GM18505 (cell line): ENCODE results near the gene ARHGEF28.

Experiments
- ATAC-seq: cut with Tn5 transposase; IDR thresholded peaks from one replicate; pipeline ENCODE4 v1.9.1; 2021; ENCODE audit not compliant: unreplicated experiment
- POLR2A ChIP-seq: IDR thresholded peaks from 4 replicates; pipeline ENCODE4 v1.6.1; 2011; ENCODE audit warnings: borderline replicate concordance; ENCODE audit not compliant: insufficient read depth, insufficient read length; ENCODE audit errors: extremely low read depth

ARHGEF28 gene

DNA sequence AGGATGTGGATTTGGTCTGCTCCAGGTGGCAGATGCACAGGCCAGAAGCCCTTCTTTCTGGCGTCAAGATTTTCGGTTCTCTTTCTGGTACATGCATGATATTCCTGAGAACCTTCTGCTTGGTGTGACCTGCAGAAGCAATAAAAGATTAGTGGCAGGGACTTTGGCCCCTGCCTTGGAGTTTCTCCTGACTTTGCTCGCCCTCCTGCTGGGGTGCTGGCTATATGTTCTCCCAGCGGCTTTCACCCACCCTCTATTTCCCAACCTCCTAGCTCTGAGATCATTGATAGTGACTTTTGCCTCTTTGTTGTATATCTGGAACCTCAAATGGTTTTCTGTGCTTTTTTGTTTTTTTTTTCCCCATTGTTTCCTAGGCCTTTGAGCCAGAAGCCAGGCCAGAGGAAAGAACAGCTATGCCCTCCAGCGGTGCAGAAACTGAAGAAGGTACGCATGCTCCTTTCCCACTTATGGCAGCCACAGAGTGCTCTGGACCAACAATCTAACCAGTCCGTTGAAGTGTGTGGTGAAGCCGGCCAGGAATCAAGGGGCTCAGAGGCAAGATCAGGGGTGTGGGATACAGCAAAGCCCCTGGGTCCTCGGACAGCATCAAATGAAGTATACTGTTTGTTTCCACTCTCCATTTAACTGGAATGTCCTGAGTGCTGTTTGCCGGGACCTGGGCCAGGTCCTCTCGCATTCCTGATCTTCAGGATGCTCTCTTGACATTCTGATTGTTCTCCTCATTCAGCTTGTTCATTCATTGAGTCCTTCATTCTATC is 154.5 kb downstream of the ARHGEF28 start:
- TF ChIP-seq POLR2A = no peak
- ATAC-seq = no peak

DNA sequence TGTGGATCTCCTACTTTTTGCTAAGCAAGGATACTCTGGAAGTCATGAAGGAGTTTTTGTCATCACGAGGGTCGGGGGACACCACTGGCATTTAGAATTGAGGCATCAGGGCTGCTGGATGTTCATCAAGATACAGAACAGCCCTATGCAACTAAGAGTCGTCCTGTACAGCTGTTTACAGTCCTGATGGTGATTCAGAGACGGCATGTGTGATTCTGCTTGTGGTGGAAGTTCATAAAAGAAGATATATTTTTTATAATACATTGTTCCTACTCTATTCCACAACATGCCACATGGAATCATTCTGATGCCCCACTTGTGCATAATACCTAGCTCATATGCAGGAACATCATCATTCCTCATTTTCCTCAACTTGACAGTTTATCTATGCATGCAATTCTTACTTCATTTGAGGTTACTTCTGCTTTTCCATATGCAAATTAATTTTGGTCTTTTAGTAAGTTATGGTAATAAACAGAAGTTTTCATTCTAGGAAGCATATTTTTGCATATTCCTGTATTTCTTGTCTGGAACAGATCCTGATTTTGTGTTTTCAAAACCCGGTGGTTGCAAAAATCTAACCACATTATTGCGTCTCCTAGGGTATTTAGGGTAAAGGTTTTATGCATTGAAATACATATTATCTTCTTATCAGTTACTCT is 155.2 kb downstream of the ARHGEF28 start:
- no peak for TF ChIP-seq POLR2A
- ATAC-seq = no peak

DNA sequence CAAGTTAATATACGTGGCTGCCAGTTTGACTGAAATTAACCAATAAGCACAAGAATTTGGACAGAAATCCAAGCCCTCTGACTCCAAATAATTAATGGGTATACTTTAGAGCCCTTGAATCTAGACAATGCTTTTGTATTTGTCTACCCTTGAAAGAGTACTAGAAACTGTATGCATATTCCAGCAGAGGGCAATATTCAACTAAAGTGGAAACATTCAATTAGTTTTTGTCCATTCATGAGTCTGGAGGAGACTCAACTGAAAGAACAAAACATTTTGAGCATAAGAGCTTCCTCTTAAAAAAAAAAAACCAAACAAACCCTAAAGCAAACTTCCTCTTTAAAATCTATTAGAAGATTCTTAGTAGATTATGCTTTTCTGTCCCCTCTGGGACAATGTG is 157.8 kb downstream of the ARHGEF28 start:
- TF ChIP-seq POLR2A = no peak
- no peak for ATAC-seq

DNA sequence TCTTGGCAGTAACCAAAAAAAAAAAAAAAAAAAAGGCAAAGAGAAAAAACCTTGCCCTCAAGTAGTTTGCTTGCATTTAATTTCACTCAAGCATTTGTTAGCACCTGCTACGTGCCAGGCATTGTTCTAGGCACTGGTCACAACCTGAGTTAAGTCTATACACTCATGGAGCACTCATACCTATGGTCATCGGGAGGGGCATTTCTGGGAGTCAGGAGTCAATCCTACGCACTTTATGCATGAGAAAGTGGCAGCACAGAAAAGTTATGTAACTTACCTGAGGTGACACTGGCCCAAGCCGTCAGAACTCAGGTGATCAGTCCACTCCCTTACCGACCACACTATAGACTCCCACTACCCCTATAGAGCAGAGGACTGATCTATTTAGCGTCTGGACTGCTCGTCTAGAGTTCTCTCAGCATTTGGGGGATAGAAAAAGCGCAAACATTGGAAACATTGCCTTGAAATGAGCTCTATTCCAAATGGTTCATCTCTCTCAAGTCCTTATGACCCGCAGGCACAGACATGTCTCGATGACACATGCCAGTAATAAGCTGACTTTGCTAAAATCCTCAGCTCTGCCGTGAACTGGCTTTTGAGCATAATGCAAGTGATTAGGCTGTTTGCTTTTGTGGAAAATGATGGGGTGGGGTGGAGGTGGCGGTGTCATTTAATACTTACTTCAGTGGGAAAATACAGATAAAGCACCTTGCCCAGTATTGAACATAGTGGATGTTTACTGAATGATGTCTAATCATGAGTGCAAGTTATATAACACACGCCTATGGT is 160.2 kb downstream of the ARHGEF28 start:
- no peak for TF ChIP-seq POLR2A
- no peak for ATAC-seq

DNA sequence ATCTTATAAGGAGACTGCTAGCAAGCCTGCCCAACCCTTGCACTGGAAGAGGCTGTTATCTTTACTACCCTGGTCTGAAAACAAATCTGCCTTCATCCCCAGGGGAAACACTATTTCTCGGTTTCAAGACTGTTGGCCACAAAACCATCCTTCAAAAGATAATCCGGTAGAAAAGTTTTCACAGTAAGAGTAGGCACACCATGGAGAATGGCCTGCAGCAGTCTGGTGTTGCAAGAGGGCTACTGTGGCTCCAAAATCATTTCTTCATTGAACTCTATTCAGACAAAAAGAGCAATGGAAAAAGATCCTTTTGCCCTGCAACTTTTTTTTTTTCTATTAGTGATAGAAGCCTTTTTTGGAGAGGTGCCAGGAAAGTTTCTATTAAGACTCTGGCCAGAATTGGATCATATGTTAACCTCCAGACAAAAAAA is 163.9 kb downstream of the ARHGEF28 start:
- no peak for TF ChIP-seq POLR2A
- ATAC-seq = no peak

DNA sequence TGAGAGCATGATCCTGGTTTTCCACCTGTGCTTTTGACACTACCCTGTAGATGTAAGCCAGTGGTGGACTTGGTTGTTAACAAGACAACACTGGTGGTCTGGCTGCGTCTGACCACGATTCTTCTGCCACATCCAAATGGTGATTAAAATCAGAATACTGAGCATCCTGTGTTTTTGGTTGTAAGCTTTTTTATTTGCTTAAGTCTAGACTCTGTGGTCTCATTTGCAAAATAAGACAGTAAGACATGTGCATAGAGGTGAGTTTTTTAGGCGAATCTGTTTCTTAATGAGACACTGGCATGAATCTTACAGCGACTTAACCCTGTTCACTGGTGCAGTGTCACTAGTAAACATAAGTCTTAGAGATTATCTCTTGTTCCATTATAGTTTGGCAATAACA is 165.4 kb downstream of the ARHGEF28 start:
- no peak for ATAC-seq
- TF ChIP-seq POLR2A = no peak

DNA sequence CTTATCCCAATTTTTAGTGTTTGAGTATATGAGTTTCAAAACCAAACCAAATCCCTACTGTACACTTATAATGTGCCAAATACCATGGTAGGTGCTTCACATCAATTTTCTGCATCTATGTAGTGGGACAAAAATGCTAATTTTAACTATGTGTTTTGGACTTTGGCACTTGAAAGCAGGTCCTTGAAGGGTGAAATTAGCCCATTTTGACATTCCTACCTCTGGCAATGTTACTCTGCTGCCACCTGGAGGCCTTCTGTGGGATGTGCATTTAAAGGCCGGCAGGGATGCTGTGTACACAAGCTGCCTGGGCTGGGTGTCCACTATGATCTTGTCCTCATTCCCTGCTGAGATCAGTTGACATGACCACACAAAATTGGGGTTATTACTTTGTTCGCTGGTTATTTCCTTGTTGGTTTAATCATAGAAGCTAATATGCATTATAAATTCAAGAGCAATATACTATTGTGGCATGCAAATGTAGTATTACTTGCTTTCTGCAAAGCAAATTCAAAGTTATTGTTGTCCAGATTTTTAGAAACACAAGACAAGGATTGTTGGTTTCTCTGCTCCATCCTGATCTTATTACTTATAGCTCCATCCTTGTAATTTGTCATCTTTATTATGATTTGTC is 166.8 kb downstream of the ARHGEF28 start:
- TF ChIP-seq POLR2A = no peak
- no peak for ATAC-seq

DNA sequence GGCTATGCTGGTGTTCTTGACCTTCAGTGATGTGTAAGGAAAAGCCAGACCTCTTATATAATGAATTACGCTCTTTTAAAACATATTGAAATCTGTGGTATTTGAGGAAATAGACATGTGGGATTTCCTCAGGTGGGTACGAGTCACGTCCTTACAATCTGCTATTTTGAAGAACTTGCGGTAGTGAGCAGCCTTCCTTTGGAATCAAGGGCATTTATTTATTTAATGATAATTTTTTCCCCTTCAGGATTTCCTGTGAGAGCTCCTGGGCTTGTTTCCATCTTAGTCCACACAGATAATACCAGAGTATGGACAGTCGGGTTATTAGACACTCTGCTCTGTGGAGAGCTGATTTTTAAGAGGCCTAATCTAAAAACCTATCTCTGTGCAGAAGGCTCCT is 167.9 kb downstream of the ARHGEF28 start:
- ATAC-seq = no peak
- no peak for TF ChIP-seq POLR2A

DNA sequence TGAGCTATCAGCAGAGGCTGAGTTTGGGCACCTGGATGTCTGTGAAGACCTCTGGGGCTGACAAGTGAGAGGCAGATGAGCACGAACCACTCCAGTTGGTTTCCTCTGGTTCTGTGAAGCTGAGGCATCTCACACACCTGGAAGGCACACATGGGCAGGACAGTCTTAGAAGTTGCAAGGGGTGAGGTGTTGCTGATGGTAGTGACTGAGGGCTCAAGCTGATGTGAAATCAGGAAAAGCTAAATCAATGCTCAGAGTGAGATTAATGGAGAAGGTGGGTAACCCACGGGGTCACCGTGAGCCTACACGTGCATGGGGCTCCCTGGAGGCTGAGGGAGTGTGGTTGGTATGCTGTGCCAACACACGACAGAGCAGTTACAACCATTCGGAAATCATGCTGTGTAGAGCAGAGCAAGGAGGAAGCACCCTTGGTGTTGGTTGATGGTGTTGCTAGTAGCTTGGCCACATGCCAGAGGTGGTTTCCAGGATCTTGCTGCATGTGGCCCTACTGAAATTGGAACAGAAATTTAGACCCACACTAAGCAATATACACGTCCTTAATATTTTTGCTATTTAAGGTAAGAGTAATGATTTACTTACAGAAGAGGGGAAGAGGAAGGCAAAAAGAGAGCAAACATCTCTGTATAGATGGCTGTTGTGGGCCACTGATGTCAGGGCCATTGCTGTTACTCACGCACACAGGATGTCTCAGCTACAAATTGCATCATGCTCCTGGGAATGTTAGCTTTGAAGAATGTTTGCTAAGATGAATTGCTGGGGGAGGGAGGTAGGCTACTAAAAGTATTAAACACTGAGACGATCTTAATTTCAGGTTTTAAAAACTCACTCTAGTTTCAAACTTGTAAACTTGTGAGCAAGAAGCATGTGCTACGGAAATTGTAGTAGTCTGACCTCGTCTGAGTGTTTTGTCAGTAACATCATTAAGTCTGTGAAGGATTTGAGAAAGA is 170.5 kb downstream of the ARHGEF28 start:
- ATAC-seq = peak; percentile 70
- no peak for TF ChIP-seq POLR2A

DNA sequence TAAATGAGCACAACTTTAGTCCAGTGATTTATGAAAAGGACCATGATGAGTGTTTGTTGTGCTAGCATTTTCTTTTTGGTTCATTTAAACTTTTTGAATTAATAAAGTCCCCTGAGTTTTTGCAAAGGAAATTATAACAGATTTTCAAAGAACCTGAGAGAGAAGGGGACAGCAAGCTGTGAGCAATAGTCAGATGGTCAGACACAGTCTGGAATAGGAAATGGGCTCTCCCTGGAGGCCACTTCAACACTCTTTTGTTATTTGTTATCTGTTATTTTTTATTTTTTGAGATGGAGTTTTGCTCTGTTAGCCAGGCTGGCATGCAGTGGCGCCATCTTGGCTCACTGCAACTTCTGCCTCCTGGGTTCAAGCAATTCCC is 171.1 kb downstream of the ARHGEF28 start:
- TF ChIP-seq POLR2A = no peak
- ATAC-seq = no peak

DNA sequence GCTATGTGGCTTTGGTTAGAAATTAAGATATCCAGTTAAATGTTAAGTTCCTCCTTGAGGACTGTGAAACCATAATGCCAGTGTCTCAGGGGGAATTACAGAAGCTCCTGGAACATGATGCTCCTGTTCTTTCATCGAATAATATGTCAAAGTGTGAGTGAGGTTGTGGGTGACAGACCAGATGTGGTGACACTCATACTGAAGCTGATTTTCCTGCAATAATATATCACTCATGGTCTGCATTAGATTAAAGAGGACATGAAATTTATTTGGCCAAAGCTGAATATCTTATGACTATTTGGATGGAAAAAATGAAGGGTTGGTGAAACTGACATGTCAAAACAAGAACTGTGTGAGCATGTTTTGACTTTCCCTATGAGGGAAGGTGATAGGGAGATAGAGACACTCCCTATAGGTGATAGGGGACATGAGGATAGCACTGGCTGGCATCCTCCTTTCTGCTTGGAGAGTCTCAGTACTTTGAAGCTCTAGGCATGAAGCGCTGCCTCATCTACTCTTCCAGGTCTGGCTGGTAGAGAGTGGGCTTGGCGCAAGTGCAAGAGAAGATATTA is 173.5 kb downstream of the ARHGEF28 start:
- no peak for TF ChIP-seq POLR2A
- no peak for ATAC-seq

DNA sequence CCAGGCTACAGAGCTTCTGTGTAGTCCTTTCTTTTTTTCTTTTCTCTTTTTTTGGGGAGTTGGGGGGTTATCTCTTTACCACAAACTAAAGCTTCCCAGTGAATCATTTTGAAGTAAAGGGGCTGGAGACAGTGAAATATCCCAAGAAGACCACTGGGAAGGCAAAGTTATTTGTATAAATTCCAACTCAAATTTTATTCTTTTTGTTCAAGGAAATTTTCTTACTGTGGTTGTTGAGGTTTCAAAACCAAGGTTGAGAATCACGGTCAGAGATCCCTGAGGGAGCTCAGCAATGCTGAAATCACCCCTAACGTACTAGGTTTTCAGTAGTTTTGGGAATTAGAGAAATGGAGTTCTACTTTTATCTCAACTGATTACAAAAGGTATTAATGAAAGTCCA is 175.7 kb downstream of the ARHGEF28 start:
- ATAC-seq = no peak

DNA sequence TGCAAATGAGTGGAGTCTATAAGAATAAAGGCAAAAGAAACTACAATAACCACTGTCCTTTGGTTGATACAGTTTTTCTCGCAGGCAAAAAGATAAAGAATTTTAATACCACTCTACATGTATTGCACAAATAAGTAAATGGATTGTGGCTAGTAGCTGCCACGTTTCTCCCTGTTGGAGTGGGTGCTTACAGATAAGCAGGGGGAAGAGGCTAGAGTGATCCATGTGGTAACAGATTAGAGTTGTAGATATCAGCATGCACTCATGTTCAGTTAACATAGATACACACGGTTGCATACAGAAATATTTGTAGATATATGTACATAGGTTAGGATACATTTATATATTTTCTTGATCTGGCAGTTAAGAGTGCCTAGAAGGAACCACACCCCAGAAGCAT is 179.5 kb downstream of the ARHGEF28 start:
- ATAC-seq = no peak
- TF ChIP-seq POLR2A = no peak

More for the DNA sequence above, 175.7 kb downstream of the ARHGEF28 start:
- TF ChIP-seq POLR2A = no peak

DNA sequence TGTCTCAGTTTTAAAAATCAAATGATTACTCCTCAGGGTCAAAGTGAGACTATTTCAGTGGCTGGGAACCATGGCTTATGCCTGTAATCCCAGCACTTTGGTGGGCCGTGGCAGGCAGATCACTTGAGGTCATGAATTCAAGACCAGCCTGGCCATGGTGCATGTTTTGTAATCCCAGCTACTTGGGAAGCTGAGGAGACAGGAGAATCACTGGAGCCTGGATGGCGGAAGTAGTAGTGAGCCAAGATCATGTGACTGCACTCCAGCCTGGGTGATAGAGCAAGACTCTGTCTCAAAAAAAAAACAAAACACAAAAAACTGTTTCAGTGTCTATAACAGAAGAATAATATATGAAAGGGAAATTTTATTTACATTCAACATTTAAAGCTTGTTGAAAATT is 182.9 kb downstream of the ARHGEF28 start:
- ATAC-seq = no peak
- TF ChIP-seq POLR2A = no peak
